ENCODE measurements around the gene RSPO4. TPM values are rescaled to one million over a fixed set of nuclear protein-coding genes. Genes with fewer than 3 reads are reported as not detected.

RSPO4 gene
- total RNA-seq, 2 donors from 2014 or later, result 0.08 to 0.12 TPM

Other genes starting within 250 kb of the RSPO4 start
- gene SLC52A3, start 233.8 kb downstream of the RSPO4 start, total RNA-seq, result 10 to 100 TPM; 15.6 to 19.7 TPM
- 10 to 100 TPM; 13.0 to 19.7 TPM for gene FAM110A, start 168.6 kb downstream of the RSPO4 start, total RNA-seq
- under 1 TPM in 1 of 2 donors, not detected in 1; 0.05 TPM for gene ANGPT4, start 86.0 kb downstream of the RSPO4 start, total RNA-seq
- 100 to 1,000 TPM; 138 to 163 TPM for gene PSMF1, start 116.3 kb upstream of the RSPO4 start, total RNA-seq
- gene TMEM74B, start 182.7 kb upstream of the RSPO4 start, total RNA-seq, result 1 to 10 TPM; 1.4 to 2.0 TPM
- under 1 TPM in 1 of 2 donors, not detected in 1; 0.19 TPM for gene C20orf202, start 201.1 kb upstream of the RSPO4 start, total RNA-seq
- gene RAD21L1, start 223.7 kb upstream of the RSPO4 start, total RNA-seq, result not detected

Measured in colonic mucosa (tissue), 2 donors.